Suprapubic skin (tissue), 4 donors: ENCODE data around the gene RSPRY1. TPM values are rescaled to one million over a fixed set of nuclear protein-coding genes. Genes with fewer than 3 reads are reported as not detected.
A peak's percentile ranks its signal among the peaks of the same experiment; 100 is the strongest.

Experiments
- DNase-seq, 2 donors: peaks; one replicate each; pipeline ENCODE4 v3.0.0-alpha.2; 2019; ENCODE audit warnings: low spot score in 2 of 2
- H3K27ac ChIP-seq: fragments of 200-600 bp; sonication (generic); one replicate; pipeline ENCODE4 v1.5.1; 2019
- H3K27me3 ChIP-seq: fragments of 200-600 bp; sonication (generic); one replicate; pipeline ENCODE4 v1.5.1; 2019
- H3K36me3 ChIP-seq: fragments of 200-600 bp; sonication (generic); one replicate; pipeline ENCODE4 v1.5.1; 2019
- H3K4me1 ChIP-seq: fragments of 200-600 bp; sonication (generic); one replicate; pipeline ENCODE4 v1.5.1; 2019
- H3K4me3 ChIP-seq: fragments of 200-600 bp; sonication (generic); one replicate; pipeline ENCODE4 v1.5.1; 2019; ENCODE audit warnings: mild to moderate bottlenecking
- H3K9me3 ChIP-seq: fragments of 200-600 bp; sonication (generic); one replicate; pipeline ENCODE4 v1.5.1; 2019
- CTCF ChIP-seq, 2 donors: fragments of 200-600 bp in 1 of 2; fragments of 450-650 bp in 1 of 2; sonication (generic) in 1 of 2; IDR thresholded peaks; one replicate each; pipeline ENCODE4 v1.5.1; 2016 to 2019; ENCODE audit warnings: antibody characterized with exemption in 2 of 2, mild to moderate bottlenecking in 1 of 2, moderate library complexity in 1 of 2
- EP300 ChIP-seq: sonication (generic); formaldehyde crosslinking; IDR thresholded peaks from one replicate; pipeline ENCODE4 v1.6.1; 2017; ENCODE audit warnings: antibody characterized with exemption
- POLR2A ChIP-seq, 2 donors: fragments of 450-650 bp; IDR thresholded peaks; one replicate each; pipeline ENCODE4 v1.6.1; 2017; ENCODE audit warnings: antibody characterized with exemption in 2 of 2, mild to moderate bottlenecking in 2 of 2, moderate library complexity in 2 of 2
- POLR2AphosphoS5 ChIP-seq, 3 donors: sonication (generic); formaldehyde crosslinking; IDR thresholded peaks; one replicate each; pipeline ENCODE4 v1.6.1; 2017; ENCODE audit warnings: antibody characterized with exemption in 3 of 3
- WGBS: methylation state at CpG from one replicate; pipeline ENCODE4 v1.1.5; 2018; 5-methylcytosine and 5-hydroxymethylcytosine counted together
- total RNA-seq, 4 donors: library from RNA; depleted of rRNA; stranded (reverse); fragments of >200 nt; gene quantifications; one replicate each; pipeline ENCODE4 v1.1.0, GENCODE V29; 2016

The RSPRY1 gene
- total RNA-seq, 4 donors from 2014 or later: 16.3 to 48.3 (median 35.2) TPM

DNA sequence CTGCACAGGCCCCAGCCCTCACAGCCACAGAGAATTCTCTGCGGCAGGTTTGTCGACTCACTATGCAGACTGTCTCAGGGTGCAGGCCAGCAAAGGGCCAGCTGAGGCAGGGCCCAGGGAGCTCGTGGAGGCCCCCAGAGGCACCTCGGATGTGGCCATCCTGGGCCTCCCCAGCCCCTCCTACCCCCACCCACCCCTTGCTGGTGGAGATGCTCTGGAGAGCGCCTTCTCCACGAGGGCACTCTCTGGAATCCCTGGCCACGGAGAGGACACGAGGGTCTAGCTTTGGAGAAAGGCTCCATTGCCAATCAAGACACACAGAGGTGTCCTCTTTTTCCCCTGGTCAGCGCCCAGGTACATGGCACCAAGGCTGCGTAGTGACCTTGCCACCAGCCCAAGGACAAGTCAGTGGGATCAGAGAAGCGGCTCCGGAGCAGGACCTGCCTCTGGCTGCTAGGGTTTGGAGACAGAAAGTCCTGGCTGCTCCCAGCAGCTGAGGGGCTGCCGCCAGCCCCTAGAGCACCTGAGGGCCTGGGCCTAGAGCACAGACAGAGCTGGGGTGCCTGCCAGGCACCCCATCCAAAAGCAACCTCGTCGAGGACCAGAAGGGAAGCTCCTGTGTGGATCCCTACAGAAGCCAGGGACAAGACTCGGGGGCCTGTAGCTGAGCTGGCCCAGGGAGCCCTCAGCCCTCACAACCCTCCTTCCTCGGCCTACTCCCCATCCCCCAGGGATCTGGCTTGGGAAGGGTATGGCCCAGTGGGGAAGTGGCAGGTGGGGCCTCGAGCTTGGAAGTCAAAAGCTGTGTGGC lies 77.6 kb downstream of the RSPRY1 start:
- H3K9me3 ChIP-seq: no peaks in the 10 kb centered on the region
- H3K36me3 ChIP-seq: no peaks in the 10 kb centered on the region
- TF ChIP-seq POLR2A (IDR thresholded peaks at IDR 0.05) (no peak), POLR2AphosphoS5 (IDR thresholded peaks at IDR 0.05) (no peak), EP300 (no peak), CTCF (IDR thresholded peaks at IDR 0.05) (no peak)
- H3K27me3 ChIP-seq: no peaks in the 10 kb centered on the region
- peak in 1 of 2 donors; percentile 50 for DNase-seq
- H3K4me3 ChIP-seq: no peak overlapping the region
- peak overlapping the region; percentile 85 for H3K27ac ChIP-seq
- peaks cover 69% of the 10 kb centered on the region for H3K4me1 ChIP-seq
- WGBS: 82% methylated on average over 6 of the region's 18 CpGs

DNA sequence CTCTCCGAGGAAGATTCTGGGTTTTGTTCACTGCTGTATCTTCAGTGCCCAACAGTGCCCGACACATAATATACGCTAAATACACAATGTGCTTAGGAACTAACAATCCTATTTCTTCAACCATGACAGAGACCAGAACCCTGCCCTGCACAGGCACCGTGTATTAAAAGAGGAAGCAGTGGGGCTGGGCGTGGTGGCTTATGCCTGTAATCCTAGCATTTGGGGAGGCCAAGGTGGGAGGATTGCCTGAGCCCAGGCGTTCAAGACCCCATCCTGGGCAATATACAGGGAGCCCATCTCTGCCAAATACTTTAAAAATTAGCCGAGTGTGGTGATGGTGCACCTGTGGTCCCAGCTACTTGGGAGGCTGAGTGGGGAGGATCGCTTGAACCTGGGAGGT lies 78.3 kb downstream of the RSPRY1 start:
- no peak overlapping the region for H3K4me3 ChIP-seq
- H3K4me1 ChIP-seq: peaks cover 70% of the 10 kb centered on the region
- WGBS: 86% methylated on average over 7 of the region's 8 CpGs
- no peaks in the 10 kb centered on the region for H3K9me3 ChIP-seq
- peak in 1 of 2 donors; percentile 33 for DNase-seq
- H3K27me3 ChIP-seq: no peaks in the 10 kb centered on the region
- peak overlapping the region; percentile 85 for H3K27ac ChIP-seq
- no peak for TF ChIP-seq POLR2AphosphoS5 (IDR thresholded peaks at IDR 0.05)
- no peak for TF ChIP-seq POLR2A (IDR thresholded peaks at IDR 0.05)
- TF ChIP-seq EP300: no peak
- no peak for TF ChIP-seq CTCF (IDR thresholded peaks at IDR 0.05)
- H3K36me3 ChIP-seq: no peaks in the 10 kb centered on the region

GRCh38 chr16:57264950-57265371 lies 78.8 kb downstream of the RSPRY1 start:
- WGBS: 36% methylated on average over 11 of the region's 11 CpGs
- Histone ChIP-seq H3K9me3 (no peaks in the 10 kb centered on the region), H3K36me3 (no peaks in the 10 kb centered on the region), H3K4me1 (peaks cover 69% of the 10 kb centered on the region), H3K27me3 (no peaks in the 10 kb centered on the region), H3K27ac (peak overlapping the region; percentile 85), H3K4me3 (no peak overlapping the region)
- TF ChIP-seq POLR2A (IDR thresholded peaks at IDR 0.05) (no peak), EP300 (no peak), POLR2AphosphoS5 (IDR thresholded peaks at IDR 0.05) (no peak), CTCF (IDR thresholded peaks at IDR 0.05) (no peak)
- DNase-seq: peak in 1 of 2 donors; percentile 59

GRCh38 chr16:57265850-57266530 lies 79.9 kb downstream of the RSPRY1 start:
- no peak for DNase-seq

More at GRCh38 chr16:57265850-57266530, 79.9 kb downstream of the RSPRY1 start:
- H3K4me3 ChIP-seq: no peak overlapping the region
- TF ChIP-seq POLR2A (IDR thresholded peaks at IDR 0.05) (no peak), POLR2AphosphoS5 (IDR thresholded peaks at IDR 0.05) (no peak), EP300 (no peak), CTCF (IDR thresholded peaks at IDR 0.05) (no peak)
- H3K36me3 ChIP-seq: no peaks in the 10 kb centered on the region
- peaks cover 59% of the 10 kb centered on the region for H3K4me1 ChIP-seq
- peak overlapping the region; percentile 85 for H3K27ac ChIP-seq
- H3K27me3 ChIP-seq: no peaks in the 10 kb centered on the region
- no peaks in the 10 kb centered on the region for H3K9me3 ChIP-seq
- 38% methylated on average over 13 of the region's 16 CpGs for WGBS
